GM19023 (cell line): ENCODE data around the gene DPM1.

Experiments used
- ATAC-seq: cut with Tn5 transposase; IDR thresholded peaks from one replicate; pipeline ENCODE4 v1.9.1; 2021; ENCODE audit warnings: mild to moderate bottlenecking, moderate library complexity; ENCODE audit not compliant: unreplicated experiment

DPM1 gene

DNA sequence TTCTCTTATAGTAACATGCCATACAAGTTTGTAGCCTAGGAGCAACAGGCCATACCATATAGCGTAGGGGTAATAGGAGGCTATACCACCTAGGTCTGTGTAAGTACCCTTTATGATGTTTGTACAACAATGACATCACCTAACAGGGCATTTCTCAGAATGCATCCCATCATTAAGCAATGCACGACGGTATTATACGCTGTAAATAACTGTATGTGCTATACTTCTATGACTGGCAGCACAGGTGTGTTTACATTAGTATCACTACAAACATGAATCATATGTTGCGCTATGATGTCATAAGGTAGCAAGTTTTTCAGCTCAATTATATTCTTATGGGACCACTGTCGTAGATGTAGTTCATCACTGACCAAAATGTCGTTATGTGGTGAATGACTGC, 58.1 kb downstream of the DPM1 start:
- ATAC-seq, result no peak

DNA sequence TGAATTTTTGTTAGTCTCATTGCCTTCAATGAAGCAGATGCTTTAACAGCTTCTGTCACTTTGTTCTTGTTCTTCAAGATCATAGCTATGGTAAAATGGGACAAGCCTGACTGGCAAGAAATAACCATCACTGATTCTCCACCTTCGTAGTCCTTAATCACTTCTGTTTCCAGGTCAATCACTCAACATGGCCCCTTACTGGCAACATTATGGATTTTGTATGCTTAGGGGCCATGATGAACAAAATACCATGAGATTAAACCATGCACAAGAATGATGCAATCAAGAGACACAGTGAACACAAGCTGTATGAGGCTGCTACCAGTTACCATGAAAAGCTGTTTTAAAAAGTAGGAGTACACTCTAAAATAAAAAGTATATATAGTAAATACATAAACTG, 59.9 kb downstream of the DPM1 start:
- ATAC-seq, result no peak

DNA sequence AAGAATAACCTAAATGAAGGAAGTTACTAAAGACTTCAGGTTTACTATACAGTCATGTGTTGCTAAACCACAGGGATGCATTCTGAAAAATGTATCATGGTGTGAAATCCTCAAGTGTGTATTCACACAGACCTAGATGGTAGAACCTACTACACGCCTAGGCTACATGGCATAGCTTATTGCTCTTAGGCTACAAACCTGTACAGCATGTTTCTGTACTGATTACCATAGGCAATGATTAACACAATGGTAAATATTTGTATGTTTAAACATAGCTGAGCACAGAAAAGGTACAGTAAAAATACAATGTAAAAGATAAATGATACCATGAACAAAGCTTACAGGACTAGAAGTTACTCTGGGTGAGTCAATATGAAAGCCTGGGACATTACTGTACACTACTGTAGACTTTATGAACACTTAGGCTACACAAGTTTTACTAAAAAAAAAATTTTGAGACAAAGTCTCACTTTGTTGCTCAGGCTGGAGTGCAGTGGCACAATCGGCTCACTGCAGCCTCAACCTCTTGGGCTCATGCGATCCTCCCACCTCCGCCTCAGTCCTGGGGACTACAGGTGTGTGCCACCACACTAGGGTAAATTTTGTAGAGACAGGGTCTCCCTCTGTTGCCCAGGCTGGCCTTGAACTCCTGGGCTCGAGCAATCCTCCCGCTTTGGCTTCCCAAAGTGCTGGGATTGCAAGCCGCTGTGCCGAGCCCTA, 63.1 kb downstream of the DPM1 start:
- ATAC-seq, result no peak

DNA sequence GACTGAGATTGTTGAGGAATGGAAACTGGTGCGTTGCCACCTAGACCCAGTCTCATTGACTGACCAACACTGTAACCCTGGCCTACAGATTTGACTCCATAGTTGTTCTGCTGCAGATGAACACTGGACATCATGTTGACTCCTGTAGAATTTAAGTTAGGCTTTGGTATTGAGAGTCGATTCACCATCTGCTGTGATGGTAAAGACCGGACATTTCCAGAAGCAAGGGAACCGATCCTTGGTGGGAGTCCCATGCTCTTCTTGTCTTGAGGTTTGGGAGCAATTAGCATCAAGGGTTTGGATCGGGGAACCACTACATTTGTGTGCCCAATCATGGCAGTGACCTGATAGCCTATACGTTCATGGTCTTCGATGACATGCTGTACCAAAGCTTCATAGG, 64.7 kb downstream of the DPM1 start:
- ATAC-seq, result no peak

DNA sequence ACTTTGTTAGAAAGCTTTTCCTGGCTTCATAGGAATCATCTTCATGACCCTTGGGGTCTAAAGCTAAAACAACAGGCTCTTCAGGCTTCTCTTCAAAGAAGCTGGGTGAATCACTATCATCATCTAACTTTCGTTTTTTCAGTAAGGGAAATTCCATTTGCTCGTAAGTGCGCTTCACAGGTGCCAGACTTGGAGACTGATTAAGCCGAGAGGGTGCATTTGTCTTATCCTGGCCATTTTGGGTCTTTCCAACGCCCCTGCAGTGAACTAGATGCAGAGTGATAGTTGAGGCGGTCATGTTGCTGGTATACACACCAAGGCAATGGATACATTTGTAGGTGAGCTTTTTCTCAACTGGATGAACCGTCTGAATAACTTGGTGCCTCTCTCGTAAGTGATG, 65.9 kb downstream of the DPM1 start:
- ATAC-seq, result no peak

DNA sequence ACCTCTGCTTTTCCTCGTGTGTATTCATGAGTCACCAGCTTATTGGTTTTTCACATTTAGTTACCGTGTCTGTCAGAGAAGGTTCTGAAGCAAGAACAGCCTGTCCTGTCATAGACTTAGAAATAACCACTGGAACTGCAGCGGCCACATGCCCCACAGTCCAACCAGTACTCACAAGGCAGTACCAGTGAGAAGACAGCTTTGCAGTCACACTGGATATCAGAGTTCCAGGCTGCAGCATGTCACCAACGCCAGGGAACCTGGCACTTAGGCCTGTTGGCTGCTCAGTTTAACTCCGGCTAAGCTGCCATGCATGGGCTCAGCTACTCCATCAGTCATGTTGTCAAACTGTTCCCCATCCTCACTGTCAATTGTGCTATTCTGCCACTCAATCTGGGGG, 67.2 kb downstream of the DPM1 start:
- ATAC-seq, result no peak

DNA sequence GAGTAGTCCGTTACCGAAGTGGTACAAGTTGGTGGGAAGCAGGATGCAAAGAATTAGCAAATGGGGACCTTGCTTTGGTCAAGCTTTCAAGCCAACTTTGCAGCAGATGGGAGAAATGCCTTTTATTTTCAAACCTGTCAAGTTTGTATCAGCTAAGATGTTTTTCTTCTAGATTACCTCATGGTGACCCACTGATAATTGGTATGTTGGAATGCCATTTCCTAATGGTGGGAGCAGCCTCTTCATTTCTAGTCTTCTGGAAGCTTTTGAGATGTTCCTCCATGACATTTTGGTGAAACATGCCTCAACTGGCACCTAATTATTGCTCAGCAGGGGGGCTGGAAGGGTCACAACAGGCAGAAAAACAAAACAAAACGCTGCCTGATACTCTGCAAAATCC, 70.8 kb downstream of the DPM1 start:
- ATAC-seq, result no peak

DNA sequence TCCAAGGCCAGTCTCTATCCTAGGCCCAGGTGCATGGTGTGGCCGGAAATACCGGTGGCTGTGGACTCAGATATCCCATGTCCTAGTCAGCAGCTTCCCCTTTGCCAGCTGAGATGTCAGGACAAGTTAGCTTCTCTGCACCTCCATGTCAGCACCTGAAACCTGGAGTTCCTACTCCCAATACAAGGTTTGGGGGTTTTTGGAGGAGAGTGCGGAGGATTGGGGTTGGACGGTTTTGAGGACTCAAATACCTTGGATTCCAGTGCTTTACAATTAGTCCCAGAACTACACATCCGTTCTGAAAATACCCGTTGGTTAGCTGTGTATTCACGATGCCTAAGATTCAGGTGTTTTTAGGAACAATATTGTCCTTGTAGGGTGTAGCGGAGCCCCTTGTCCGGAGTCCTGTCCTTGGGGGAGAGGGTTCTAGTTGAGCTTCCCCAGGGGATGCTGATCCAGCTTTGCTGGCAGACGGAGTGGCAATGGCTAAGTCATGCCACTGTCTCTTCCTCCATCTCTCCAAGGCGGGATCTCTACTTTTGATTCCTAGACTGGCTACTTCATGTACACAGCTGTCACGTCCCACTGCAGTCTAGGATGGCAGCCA, 72.0 kb downstream of the DPM1 start:
- no peak for ATAC-seq

DNA sequence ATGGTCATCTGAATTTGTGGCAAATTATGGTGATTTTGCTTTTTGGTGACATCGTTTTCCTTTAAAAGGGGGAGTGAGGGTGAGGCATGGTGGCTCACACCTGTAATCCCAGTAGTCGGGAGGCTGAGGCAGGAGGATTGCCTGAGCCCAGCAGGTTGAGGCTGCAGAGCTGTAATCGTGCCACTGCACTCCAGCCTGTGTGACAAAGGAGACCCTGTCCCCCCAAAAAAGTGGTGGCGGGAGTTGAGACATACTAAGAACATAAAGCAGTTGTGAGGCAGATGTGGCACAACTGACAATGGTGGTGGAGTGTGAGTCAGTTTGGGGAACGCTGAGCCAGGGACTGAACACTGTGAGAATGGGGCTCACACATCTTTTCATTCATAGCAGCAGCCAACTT, 72.6 kb downstream of the DPM1 start:
- ATAC-seq, result no peak

DNA sequence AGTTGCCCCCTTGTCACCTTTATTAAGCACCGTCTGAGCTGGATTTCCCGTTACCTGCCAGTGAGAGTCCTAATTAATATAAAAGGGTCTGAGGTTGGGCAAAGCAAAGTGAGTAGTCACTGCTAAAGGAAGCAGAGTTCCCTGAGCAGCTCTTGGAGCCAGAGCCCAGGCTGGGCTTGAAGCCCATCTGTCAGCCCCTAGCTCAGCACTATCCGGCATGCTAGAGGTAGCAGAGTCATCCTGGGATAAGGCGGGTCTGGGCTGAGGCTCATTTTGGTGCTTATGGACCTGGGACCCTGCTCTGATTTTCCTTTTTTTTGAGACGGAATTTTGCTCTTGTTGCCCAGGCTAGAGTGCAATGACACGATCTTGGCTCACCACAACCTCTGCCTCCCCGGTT, 73.3 kb downstream of the DPM1 start:
- ATAC-seq, result no peak
